Measurements from ENCODE around the gene ANAPC4.

DNA sequence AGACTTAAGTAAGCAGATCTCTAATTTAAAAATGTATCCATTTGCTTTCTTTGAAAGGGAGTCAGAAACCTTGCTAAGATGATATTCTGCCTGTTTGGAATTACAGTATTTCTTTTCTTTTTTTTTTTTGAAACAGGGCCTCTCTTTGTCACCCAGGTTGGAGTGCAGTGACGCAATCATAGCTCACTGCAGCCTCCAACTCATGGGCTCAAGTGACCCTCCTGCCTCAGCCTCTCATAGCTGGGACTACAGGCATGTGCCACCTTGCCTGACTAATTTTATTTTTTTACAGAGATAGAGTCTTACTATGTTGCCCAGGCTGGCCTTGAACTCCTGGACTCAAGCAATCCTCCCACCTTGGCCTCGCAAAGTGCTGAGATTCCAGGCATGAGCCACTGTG is 40.0 kb downstream of the ANAPC4 start:
- no peak for TF ChIP-seq POLR2A (IDR thresholded peaks at IDR 0.05; ENCODE audit: low read depth)
- TF ChIP-seq, protein P1, sequence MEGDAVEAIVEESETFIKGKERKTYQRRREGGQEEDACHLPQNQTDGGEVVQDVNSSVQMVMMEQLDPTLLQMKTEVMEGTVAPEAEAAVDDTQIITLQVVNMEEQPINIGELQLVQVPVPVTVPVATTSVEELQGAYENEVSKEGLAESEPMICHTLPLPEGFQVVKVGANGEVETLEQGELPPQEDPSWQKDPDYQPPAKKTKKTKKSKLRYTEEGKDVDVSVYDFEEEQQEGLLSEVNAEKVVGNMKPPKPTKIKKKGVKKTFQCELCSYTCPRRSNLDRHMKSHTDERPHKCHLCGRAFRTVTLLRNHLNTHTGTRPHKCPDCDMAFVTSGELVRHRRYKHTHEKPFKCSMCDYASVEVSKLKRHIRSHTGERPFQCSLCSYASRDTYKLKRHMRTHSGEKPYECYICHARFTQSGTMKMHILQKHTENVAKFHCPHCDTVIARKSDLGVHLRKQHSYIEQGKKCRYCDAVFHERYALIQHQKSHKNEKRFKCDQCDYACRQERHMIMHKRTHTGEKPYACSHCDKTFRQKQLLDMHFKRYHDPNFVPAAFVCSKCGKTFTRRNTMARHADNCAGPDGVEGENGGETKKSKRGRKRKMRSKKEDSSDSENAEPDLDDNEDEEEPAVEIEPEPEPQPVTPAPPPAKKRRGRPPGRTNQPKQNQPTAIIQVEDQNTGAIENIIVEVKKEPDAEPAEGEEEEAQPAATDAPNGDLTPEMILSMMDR (IDR thresholded peaks at IDR 0.05) = no peak
